Fibroblast of lung (primary cell): ENCODE data around the gene SCARF1. TPM values are rescaled to one million over a fixed set of nuclear protein-coding genes. Genes with fewer than 3 reads are reported as not detected.
A peak's percentile ranks its signal among the peaks of the same experiment; 100 is the strongest.

Source experiments
- DNase-seq, 2 donors: peaks; one replicate each; pipeline versions ENCODE4 v3.0.0 to v3.0.0-alpha.2; 2010; ENCODE audit warnings: low read depth in 2 of 2
- H2AFZ ChIP-seq: 2 replicates; pipeline ENCODE4 v1.5.1; 2012; ENCODE audit warnings: low read length, control low read depth, inconsistent platforms
- H3K27ac ChIP-seq: 2 replicates; pipeline ENCODE4 v1.5.1; 2011; ENCODE audit warnings: low read length, control low read depth; ENCODE audit not compliant: insufficient read depth
- H3K27me3 ChIP-seq: 2 replicates; pipeline ENCODE4 v1.5.1; 2011; ENCODE audit warnings: mild to moderate bottlenecking, low read length; ENCODE audit not compliant: control insufficient read depth, insufficient read depth
- H3K36me3 ChIP-seq: 2 replicates; pipeline ENCODE4 v1.5.1; 2011; ENCODE audit warnings: low read length; ENCODE audit not compliant: control insufficient read depth, insufficient read depth
- H3K4me1 ChIP-seq: 2 replicates; pipeline ENCODE4 v1.5.1; 2011; ENCODE audit warnings: low read length; ENCODE audit not compliant: control insufficient read depth, insufficient read depth; ENCODE audit errors: extremely low read depth
- H3K4me2 ChIP-seq: 2 replicates; pipeline ENCODE4 v1.5.1; 2011; ENCODE audit warnings: low read length, control low read depth; ENCODE audit not compliant: insufficient read depth; ENCODE audit errors: extremely low read depth
- H3K4me3 ChIP-seq, 4 experiments: fragments of 200-600 bp in 1 of 4; sonication (generic) in 1 of 4; replicated peaks in 1 of 4; 2 replicates each; pipeline ENCODE4 v1.5.1; 2011 to 2016; ENCODE audit warnings: low read length in 4 of 4, low read depth in 3 of 4, mild to moderate bottlenecking in 3 of 4, control low read depth in 2 of 4, inconsistent platforms in 1 of 4, mixed read lengths in 1 of 4; ENCODE audit not compliant: insufficient read depth in 1 of 4; ENCODE audit errors: control extremely low read depth in 1 of 4
- H3K79me2 ChIP-seq: 2 replicates; pipeline ENCODE4 v1.5.1; 2012; ENCODE audit warnings: mild to moderate bottlenecking, low read length, inconsistent platforms; ENCODE audit not compliant: control insufficient read depth, insufficient read depth
- H3K9ac ChIP-seq: 2 replicates; pipeline ENCODE4 v1.5.1; 2011; ENCODE audit warnings: mild to moderate bottlenecking, low read length, control low read depth; ENCODE audit not compliant: insufficient read depth
- H3K9me3 ChIP-seq: 2 replicates; pipeline ENCODE4 v1.5.1; 2012; ENCODE audit warnings: low read depth, low read length; ENCODE audit not compliant: control insufficient read depth, insufficient read depth
- H4K20me1 ChIP-seq: 2 replicates; pipeline ENCODE4 v1.5.1; 2011; ENCODE audit warnings: low read length; ENCODE audit not compliant: control insufficient read depth, insufficient read depth; ENCODE audit errors: extremely low read depth
- CTCF ChIP-seq, 2 donors: IDR thresholded peaks in 1 of 2; conservative IDR thresholded peaks in 1 of 2; 1 replicate in 1 of 2; 2 replicates in 1 of 2; pipeline ENCODE4 v1.5.1; 2011 to 2012; ENCODE audit warnings: low read length in 2 of 2, control low read depth in 1 of 2, inconsistent platforms in 1 of 2, low read depth in 1 of 2, mild to moderate bottlenecking in 1 of 2
- EZH2 ChIP-seq: IDR thresholded peaks from 2 replicates; pipeline ENCODE4 v1.5.1; 2012; ENCODE audit warnings: low read length, control low read depth, mild to moderate bottlenecking; ENCODE audit errors: missing control alignments
- polyA plus RNA-seq, 2 donors: library from polyadenylated mRNA; depleted of rRNA in 1 of 2; stranded (reverse) in 1 of 2; unstranded in 1 of 2; fragments of >200 nt; gene quantifications; 2 replicates each; pipeline ENCODE4 v1.2.1, GENCODE V29; 2011 to 2012; ENCODE audit warnings: missing spikeins in 1 of 2
- total RNA-seq: library from RNA; depleted of rRNA; stranded (reverse); fragments of >200 nt; gene quantifications from 2 replicates; pipeline ENCODE4 v1.2.1, GENCODE V29; 2014

SCARF1 gene
- total and polyA plus RNA-seq, 2 donors (not counting 1 experiment from before 2014, with no cell fraction given), result 0.99 to 2.4 TPM

GRCh38 chr17:1643293-1643998, 2.1 kb downstream of the SCARF1 start:
- Histone ChIP-seq H3K4me2 (peak overlapping the region; percentile 68), H3K4me1 (peaks cover 19% of the 10 kb centered on the region), H3K27me3 (no peaks in the 10 kb centered on the region), H3K9me3 (no peaks in the 10 kb centered on the region), H3K9ac (peak overlapping the region; percentile 7), H3K36me3 (no peaks in the 10 kb centered on the region), H2AFZ (peak overlapping the region; percentile 23), H3K27ac (no peak overlapping the region), H3K4me3 (peak overlapping the region in 2 of 4 experiments; percentile 38 to 42), H4K20me1 (no peaks in the 10 kb centered on the region), H3K79me2 (no peaks in the 10 kb centered on the region)
- DNase-seq, result no peak
- peak in 1 of 2 donors; percentile 8 for TF ChIP-seq CTCF (conservative IDR thresholded peaks at IDR 0.05 in 1 of 2, IDR thresholded peaks at IDR 0.05 in 1 of 2; ENCODE audit: low read depth in 1 of 2, low read length in 2 of 2)
- TF ChIP-seq EZH2, result no peak

- TF ChIP-seq CTCF (conservative IDR thresholded peaks at IDR 0.05 in 1 of 2, IDR thresholded peaks at IDR 0.05 in 1 of 2; ENCODE audit: low read depth in 1 of 2, low read length in 2 of 2) (no peak), EZH2 (no peak)
- DNase-seq, result no peak
- no peaks in the 10 kb centered on the region for H3K36me3 ChIP-seq
- H3K4me2 ChIP-seq, result no peak overlapping the region
- no peaks in the 10 kb centered on the region for H3K79me2 ChIP-seq
- no peaks in the 10 kb centered on the region for H3K9me3 ChIP-seq
- H3K27ac ChIP-seq, result no peak overlapping the region
- no peak overlapping the region for H3K4me3 ChIP-seq
- no peaks in the 10 kb centered on the region for H3K27me3 ChIP-seq
- H3K4me1 ChIP-seq, result peaks cover 11% of the 10 kb centered on the region
- no peak overlapping the region for H3K9ac ChIP-seq
- no peak overlapping the region for H2AFZ ChIP-seq
- no peaks in the 10 kb centered on the region for H4K20me1 ChIP-seq
Measured at GRCh38 chr17:1641065-1641403, 4.5 kb downstream of the SCARF1 start.

GRCh38 chr17:1640329-1641064, 5.0 kb downstream of the SCARF1 start:
- Histone ChIP-seq H3K36me3 (no peaks in the 10 kb centered on the region), H3K9me3 (no peaks in the 10 kb centered on the region), H3K4me2 (no peak overlapping the region), H2AFZ (no peak overlapping the region), H4K20me1 (no peaks in the 10 kb centered on the region), H3K9ac (no peak overlapping the region), H3K4me3 (no peak overlapping the region), H3K27ac (no peak overlapping the region), H3K79me2 (no peaks in the 10 kb centered on the region), H3K4me1 (peaks cover 11% of the 10 kb centered on the region), H3K27me3 (no peaks in the 10 kb centered on the region)
- TF ChIP-seq CTCF (conservative IDR thresholded peaks at IDR 0.05 in 1 of 2, IDR thresholded peaks at IDR 0.05 in 1 of 2; ENCODE audit: low read depth in 1 of 2, low read length in 2 of 2) (no peak), EZH2 (no peak)
- DNase-seq, result no peak
